HepG2 (cell line): ENCODE results near the gene MGA. TPM values are rescaled to one million over a fixed set of nuclear protein-coding genes. Genes with fewer than 3 reads are reported as not detected.
A peak's percentile ranks its signal among the peaks of the same experiment; 100 is the strongest.

Source experiments
- AHR ChIP-seq: IDR thresholded peaks from 2 replicates; pipeline ENCODE4 v1.6.1; 2018; ENCODE audit warnings: missing genetic modification reagents, missing compliant biosample characterization
- ARNTL ChIP-seq: sonication (generic); formaldehyde crosslinking; IDR thresholded peaks from 2 replicates; pipeline ENCODE4 v1.4.0; 2020; ENCODE audit warnings: mild to moderate bottlenecking, missing genetic modification reagents
- CBFB ChIP-seq: sonication (generic); formaldehyde crosslinking; IDR thresholded peaks from 2 replicates; pipeline ENCODE4 v1.4.0; 2020; ENCODE audit warnings: missing genetic modification reagents
- CEBPG ChIP-seq: IDR thresholded peaks from 2 replicates; pipeline ENCODE4 v1.6.1; 2016
- CERS6 ChIP-seq: sonication (generic); formaldehyde crosslinking; IDR thresholded peaks from 2 replicates; pipeline ENCODE4 v1.5.0; 2020; ENCODE audit warnings: missing genetic modification reagents
- ISL2 ChIP-seq: sonication (generic); formaldehyde crosslinking; IDR thresholded peaks from 2 replicates; pipeline ENCODE4 v1.5.0; 2020; ENCODE audit warnings: missing genetic modification reagents
- JUND ChIP-seq: sonication (generic); formaldehyde crosslinking; IDR thresholded peaks from 2 replicates; pipeline ENCODE4 v1.8.0; 2022; ENCODE audit warnings: mild to moderate bottlenecking, missing genetic modification reagents
- KLF12 ChIP-seq: sonication (generic); formaldehyde crosslinking; IDR thresholded peaks from 2 replicates; pipeline ENCODE4 v1.4.0; 2020; ENCODE audit warnings: missing genetic modification reagents, borderline replicate concordance
- MYPOP ChIP-seq: sonication (generic); formaldehyde crosslinking; IDR thresholded peaks from 2 replicates; pipeline ENCODE4 v1.8.1; 2023; ENCODE audit warnings: mild to moderate bottlenecking, moderate library complexity, missing genetic modification reagents
- NRL ChIP-seq: sonication (generic); formaldehyde crosslinking; IDR thresholded peaks from 2 replicates; pipeline ENCODE4 v1.5.0; 2020; ENCODE audit warnings: missing genetic modification reagents, mild to moderate bottlenecking, moderate library complexity, borderline replicate concordance
- REXO4 ChIP-seq: sonication (generic); formaldehyde crosslinking; IDR thresholded peaks from 2 replicates; pipeline ENCODE4 v1.8.0; 2022; ENCODE audit warnings: missing genetic modification reagents, mild to moderate bottlenecking, borderline replicate concordance
- SRSF1 ChIP-seq: fragments of 200-400 bp; formaldehyde crosslinking; optimal IDR thresholded peaks from 2 replicates; pipeline ENCODE3; 2017; ENCODE audit warnings: mild to moderate bottlenecking, low read depth, low read length, moderate library complexity
- ZBTB39 ChIP-seq: sonication (generic); formaldehyde crosslinking; IDR thresholded peaks from 2 replicates; pipeline ENCODE4 v1.5.0; 2020; ENCODE audit warnings: missing genetic modification reagents
- ZNF546 ChIP-seq: sonication (generic); formaldehyde crosslinking; conservative IDR thresholded peaks from 2 replicates; pipeline ENCODE4 v1.8.1; 2023; ENCODE audit warnings: mild to moderate bottlenecking, missing genetic modification reagents
- ZNF549 ChIP-seq: sonication (generic); formaldehyde crosslinking; IDR thresholded peaks from 2 replicates; pipeline ENCODE4 v1.5.0; 2020; ENCODE audit warnings: missing genetic modification reagents
- ZNF878 ChIP-seq: sonication (generic); formaldehyde crosslinking; IDR thresholded peaks from 2 replicates; pipeline ENCODE4 v1.8.1; 2023; ENCODE audit warnings: mild to moderate bottlenecking, missing genetic modification reagents, moderate library complexity
- polyA plus RNA-seq, 8 experiments: library from polyadenylated mRNA; depleted of rRNA in 3 of 8; stranded (reverse) in 7 of 8; unstranded in 1 of 8; fragments of >200 nt; fragmentation: Illumina TruSeq in 4 of 8; extraction: Trizol in 4 of 8; gene quantifications; 2 replicates each; pipeline versions ENCODE4 v1.2.1 to v1.2.3, GENCODE V29; 2011 to 2016; ENCODE audit warnings: low read depth in 4 of 8, missing spikeins in 1 of 8, mixed read lengths in 1 of 8; ENCODE audit not compliant: insufficient read depth in 1 of 8
- total RNA-seq, 5 experiments: library from RNA; depleted of rRNA; stranded (reverse); fragments of >200 nt; fragmentation: Illumina TruSeq; extraction: Trizol; gene quantifications; 2 replicates each; pipeline ENCODE4 v1.2.3, GENCODE V29; 2016; ENCODE audit warnings: low read depth in 1 of 5
- TF ChIP-seq, protein P1 (sequence below): sonication (generic); formaldehyde crosslinking; IDR thresholded peaks from 2 replicates; pipeline ENCODE4 v1.5.1; 2020; ENCODE audit warnings: missing genetic modification reagents, mild to moderate bottlenecking, borderline replicate concordance
- TF ChIP-seq, protein P2 (sequence below): sonication (generic); formaldehyde crosslinking; IDR thresholded peaks from 2 replicates; pipeline ENCODE4 v1.4.0; 2020; ENCODE audit warnings: missing genetic modification reagents

MGA gene
- total and polyA plus RNA-seq, 2 of the 13 experiments (the other 11 are each of a cell fraction or from before 2014, with no cell fraction given) = 5.3 to 59.0 TPM

GRCh38 chr15:41660235-41661077 is at the start of gene MGA (continued):
- TF ChIP-seq ARNTL (CRISPR knock-in tag) = no peak; the same call in 1 of the 2 replicates
- peak; percentile 30; the same call in 1 of the 2 replicates for TF ChIP-seq ISL2 (CRISPR knock-in tag)
- TF ChIP-seq, protein P1, sequence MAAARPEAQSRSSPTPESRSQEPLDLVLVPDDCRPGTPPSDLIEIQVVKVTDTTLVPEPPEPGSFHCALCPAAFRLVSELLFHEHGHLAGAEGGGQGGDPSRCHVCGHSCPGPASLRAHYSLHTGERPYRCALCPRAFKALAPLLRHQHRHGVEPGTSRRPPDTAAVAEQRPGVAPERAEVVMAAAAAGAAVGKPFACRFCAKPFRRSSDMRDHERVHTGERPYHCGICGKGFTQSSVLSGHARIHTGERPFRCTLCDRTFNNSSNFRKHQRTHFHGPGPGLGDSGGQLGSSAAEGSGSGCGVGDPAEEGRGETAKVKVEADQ (CRISPR knock-in tag) = 0 out of 2 replicates have a peak, but pooled peaks have one; percentile 37
- TF ChIP-seq ZNF549 (CRISPR knock-in tag) = no peak
- TF ChIP-seq ZBTB39 = no peak
- peak; percentile 79; the same call in 1 of the 2 replicates for TF ChIP-seq REXO4 (CRISPR knock-in tag)
- peak; percentile 94 for TF ChIP-seq NRL
- peak; percentile 67; the same call in 1 of the 2 replicates for TF ChIP-seq MYPOP (CRISPR knock-in tag)
- 0 out of 2 replicates have a peak, but pooled peaks have one; percentile 35 for TF ChIP-seq ZNF546
- 0 out of 2 replicates have a peak, but pooled peaks have one; percentile 18 for TF ChIP-seq CERS6 (CRISPR knock-in tag)
- TF ChIP-seq CEBPG (CRISPR knock-in tag) = no peak
- peak; percentile 89 for TF ChIP-seq KLF12 (CRISPR knock-in tag)
- TF ChIP-seq JUND (CRISPR knock-in tag) = peak; percentile 58
- TF ChIP-seq AHR = no peak
- TF ChIP-seq, protein P2, sequence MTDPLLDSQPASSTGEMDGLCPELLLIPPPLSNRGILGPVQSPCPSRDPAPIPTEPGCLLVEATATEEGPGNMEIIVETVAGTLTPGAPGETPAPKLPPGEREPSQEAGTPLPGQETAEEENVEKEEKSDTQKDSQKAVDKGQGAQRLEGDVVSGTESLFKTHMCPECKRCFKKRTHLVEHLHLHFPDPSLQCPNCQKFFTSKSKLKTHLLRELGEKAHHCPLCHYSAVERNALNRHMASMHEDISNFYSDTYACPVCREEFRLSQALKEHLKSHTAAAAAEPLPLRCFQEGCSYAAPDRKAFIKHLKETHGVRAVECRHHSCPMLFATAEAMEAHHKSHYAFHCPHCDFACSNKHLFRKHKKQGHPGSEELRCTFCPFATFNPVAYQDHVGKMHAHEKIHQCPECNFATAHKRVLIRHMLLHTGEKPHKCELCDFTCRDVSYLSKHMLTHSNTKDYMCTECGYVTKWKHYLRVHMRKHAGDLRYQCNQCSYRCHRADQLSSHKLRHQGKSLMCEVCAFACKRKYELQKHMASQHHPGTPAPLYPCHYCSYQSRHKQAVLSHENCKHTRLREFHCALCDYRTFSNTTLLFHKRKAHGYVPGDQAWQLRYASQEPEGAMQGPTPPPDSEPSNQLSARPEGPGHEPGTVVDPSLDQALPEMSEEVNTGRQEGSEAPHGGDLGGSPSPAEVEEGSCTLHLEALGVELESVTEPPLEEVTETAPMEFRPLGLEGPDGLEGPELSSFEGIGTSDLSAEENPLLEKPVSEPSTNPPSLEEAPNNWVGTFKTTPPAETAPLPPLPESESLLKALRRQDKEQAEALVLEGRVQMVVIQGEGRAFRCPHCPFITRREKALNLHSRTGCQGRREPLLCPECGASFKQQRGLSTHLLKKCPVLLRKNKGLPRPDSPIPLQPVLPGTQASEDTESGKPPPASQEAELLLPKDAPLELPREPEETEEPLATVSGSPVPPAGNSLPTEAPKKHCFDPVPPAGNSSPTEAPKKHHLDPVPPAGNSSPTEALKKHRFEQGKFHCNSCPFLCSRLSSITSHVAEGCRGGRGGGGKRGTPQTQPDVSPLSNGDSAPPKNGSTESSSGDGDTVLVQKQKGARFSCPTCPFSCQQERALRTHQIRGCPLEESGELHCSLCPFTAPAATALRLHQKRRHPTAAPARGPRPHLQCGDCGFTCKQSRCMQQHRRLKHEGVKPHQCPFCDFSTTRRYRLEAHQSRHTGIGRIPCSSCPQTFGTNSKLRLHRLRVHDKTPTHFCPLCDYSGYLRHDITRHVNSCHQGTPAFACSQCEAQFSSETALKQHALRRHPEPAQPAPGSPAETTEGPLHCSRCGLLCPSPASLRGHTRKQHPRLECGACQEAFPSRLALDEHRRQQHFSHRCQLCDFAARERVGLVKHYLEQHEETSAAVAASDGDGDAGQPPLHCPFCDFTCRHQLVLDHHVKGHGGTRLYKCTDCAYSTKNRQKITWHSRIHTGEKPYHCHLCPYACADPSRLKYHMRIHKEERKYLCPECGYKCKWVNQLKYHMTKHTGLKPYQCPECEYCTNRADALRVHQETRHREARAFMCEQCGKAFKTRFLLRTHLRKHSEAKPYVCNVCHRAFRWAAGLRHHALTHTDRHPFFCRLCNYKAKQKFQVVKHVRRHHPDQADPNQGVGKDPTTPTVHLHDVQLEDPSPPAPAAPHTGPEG (CRISPR knock-in tag) = peak; percentile 36
- TF ChIP-seq CBFB (CRISPR knock-in tag) = peak; percentile 37; the same call in 1 of the 2 replicates
- peak; percentile 65; the same call in 1 of the 2 replicates for TF ChIP-seq ZNF878 (CRISPR knock-in tag)
- TF ChIP-seq SRSF1 = no peak
